Common myeloid progenitor, CD34-positive (primary cell): ENCODE results near the gene GRM6.

Experiments
- CTCF ChIA-PET: fragments of 350-600 bp; sonication (Branson Sonifier 250); formaldehyde crosslinking; loops from one replicate; lab custom pipeline; 2021; ENCODE audit warnings: antibody characterized with exemption; lab: Charles Lee
- POLR2A ChIA-PET: fragments of 350-600 bp; sonication (Branson Sonifier 250); formaldehyde crosslinking; loops from one replicate; lab custom pipeline; 2021; ENCODE audit warnings: antibody characterized with exemption; lab: Charles Lee
- DNase-seq, 3 donors: peaks; one replicate each; pipeline versions ENCODE4 v3.0.0 to v3.0.0-alpha.2; 2013
- H3K27ac ChIP-seq, 2 experiments: 1 replicate in 1 of 2; 2 replicates in 1 of 2; pipeline ENCODE4 v1.7.0; 2013; ENCODE audit warnings: inconsistent platforms in 2 of 2, low read length in 2 of 2, mild to moderate bottlenecking in 2 of 2, low read depth in 1 of 2, moderate library complexity in 1 of 2; ENCODE audit not compliant: severe bottlenecking in 2 of 2, insufficient read depth in 1 of 2, poor library complexity in 1 of 2
- H3K27me3 ChIP-seq, 5 experiments: replicated peaks in 2 of 5; 1 replicate in 3 of 5; 2 replicates in 2 of 5; pipeline versions ENCODE4 v1.6.1 to v1.7.0; 2013; ENCODE audit warnings: low read length in 4 of 5, mild to moderate bottlenecking in 2 of 5, moderate library complexity in 2 of 5, inconsistent platforms in 1 of 5; ENCODE audit not compliant: insufficient read depth in 5 of 5, control insufficient read depth in 4 of 5
- H3K36me3 ChIP-seq, 4 experiments: 1 replicate in 2 of 4; 2 replicates in 2 of 4; pipeline versions ENCODE4 v1.6.1 to v1.7.0; 2013; ENCODE audit warnings: low read length in 3 of 4, control low read depth in 1 of 4, mild to moderate bottlenecking in 1 of 4; ENCODE audit not compliant: control insufficient read depth in 4 of 4, insufficient read depth in 4 of 4
- H3K4me1 ChIP-seq, 4 experiments: 1 replicate in 3 of 4; 2 replicates in 1 of 4; pipeline versions ENCODE4 v1.6.1 to v1.7.1; 2013; ENCODE audit warnings: low read length in 3 of 4, mild to moderate bottlenecking in 3 of 4, control low read depth in 1 of 4, inconsistent platforms in 1 of 4, moderate library complexity in 1 of 4; ENCODE audit not compliant: control insufficient read depth in 4 of 4, insufficient read depth in 4 of 4; ENCODE audit errors: control extremely low read depth in 1 of 4
- H3K4me3 ChIP-seq, 7 experiments: 1 replicate in 4 of 7; 2 replicates in 3 of 7; pipeline versions ENCODE4 v1.5.1 to v1.7.0; 2013; ENCODE audit warnings: mild to moderate bottlenecking in 7 of 7, low read length in 6 of 7, moderate library complexity in 6 of 7, inconsistent platforms in 2 of 7, low read depth in 2 of 7, control low read depth in 1 of 7; ENCODE audit not compliant: insufficient read depth in 4 of 7, control insufficient read depth in 1 of 7; ENCODE audit errors: extremely low read depth in 1 of 7
- H3K9me3 ChIP-seq, 5 experiments: 1 replicate in 4 of 5; 2 replicates in 1 of 5; pipeline versions ENCODE4 v1.6.1 to v1.7.1; 2013; ENCODE audit warnings: low read length in 4 of 5, mild to moderate bottlenecking in 2 of 5, inconsistent platforms in 1 of 5, low read depth in 1 of 5, moderate library complexity in 1 of 5; ENCODE audit not compliant: control insufficient read depth in 4 of 5, insufficient read depth in 2 of 5; ENCODE audit errors: control extremely low read depth in 1 of 5
- WGBS: methylation state at CpG from one replicate; pipeline ENCODE4 v1.1.5; 2013; ENCODE audit not compliant: insufficient coverage; 5-methylcytosine and 5-hydroxymethylcytosine counted together

The GRM6 gene

DNA sequence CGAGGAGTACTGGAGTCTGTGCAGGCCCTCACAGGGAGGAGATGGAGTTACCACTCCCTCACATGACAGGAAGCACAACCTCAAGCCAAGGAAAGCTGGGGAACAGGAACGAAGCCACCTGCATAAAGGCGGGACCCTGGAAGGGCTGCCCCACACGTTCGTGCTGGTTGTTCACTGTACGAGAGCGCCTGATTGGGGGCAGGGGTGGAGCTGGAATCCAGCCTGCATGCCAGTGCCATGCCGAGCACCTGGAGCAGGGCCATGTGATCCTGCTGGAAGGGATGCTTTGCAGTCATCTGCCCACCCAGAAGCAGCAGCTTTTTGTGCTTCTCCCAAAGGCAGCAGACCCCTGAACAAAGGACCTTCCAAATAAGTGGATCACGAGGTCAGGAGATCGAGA lies 11.4 kb downstream of the GRM6 start:
- Histone ChIP-seq H3K4me3 (no peak overlapping the region), H3K4me1 (no peaks in the 10 kb centered on the region), H3K27me3 (no peaks in the 10 kb centered on the region), H3K9me3 (peaks cover 0 to 73% (median 51%) of the 10 kb centered on the region in 5 experiments), H3K27ac (no peak overlapping the region), H3K36me3 (no peaks in the 10 kb centered on the region)
- ChIA-PET POLR2A (no interaction called here), CTCF (no interaction called here)
- WGBS, result 96% methylated on average over 7 of the region's 10 CpGs
- DNase-seq, result no peak

GRCh38 chr5:178982941-178983340 lies 12.2 kb downstream of the GRM6 start:
- Histone ChIP-seq H3K4me1 (no peaks in the 10 kb centered on the region), H3K4me3 (no peak overlapping the region), H3K27me3 (no peaks in the 10 kb centered on the region), H3K27ac (no peak overlapping the region), H3K9me3 (peaks cover 1 to 75% (median 48%) of the 10 kb centered on the region in 5 experiments), H3K36me3 (no peaks in the 10 kb centered on the region)
- CTCF ChIA-PET, result no interaction called here
- POLR2A ChIA-PET, result no interaction called here
- WGBS, result 93% methylated on average over 15 of the region's 17 CpGs
- DNase-seq, result no peak

DNA sequence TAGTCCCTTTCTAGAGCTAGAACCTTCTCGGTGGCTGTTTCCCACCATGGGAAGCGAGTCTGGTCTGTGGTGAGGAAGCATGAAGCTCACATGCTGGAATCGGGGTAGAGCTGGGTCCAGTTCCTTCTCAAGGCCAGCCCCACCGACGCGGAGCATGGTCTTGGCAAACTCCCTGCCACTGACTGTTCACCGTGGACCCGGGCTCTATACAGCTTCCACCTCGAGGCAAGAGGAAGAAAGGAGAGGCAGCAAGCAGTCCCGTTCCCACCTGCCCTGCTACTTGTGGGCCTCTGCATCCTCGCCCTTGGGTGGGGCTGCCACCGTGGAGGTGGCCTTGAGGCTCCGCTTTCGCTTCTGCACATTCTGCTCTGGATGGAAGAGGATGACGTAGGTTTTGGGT lies 13.7 kb downstream of the GRM6 start:
- ChIA-PET CTCF (no interaction called here), POLR2A (no interaction called here)
- Histone ChIP-seq H3K27me3 (no peaks in the 10 kb centered on the region), H3K4me1 (no peaks in the 10 kb centered on the region), H3K9me3 (peaks cover 1 to 80% (median 54%) of the 10 kb centered on the region in 5 experiments), H3K27ac (no peak overlapping the region), H3K36me3 (no peaks in the 10 kb centered on the region), H3K4me3 (no peak overlapping the region)
- 97% methylated on average over 15 of the region's 15 CpGs for WGBS
- DNase-seq, result no peak

DNA sequence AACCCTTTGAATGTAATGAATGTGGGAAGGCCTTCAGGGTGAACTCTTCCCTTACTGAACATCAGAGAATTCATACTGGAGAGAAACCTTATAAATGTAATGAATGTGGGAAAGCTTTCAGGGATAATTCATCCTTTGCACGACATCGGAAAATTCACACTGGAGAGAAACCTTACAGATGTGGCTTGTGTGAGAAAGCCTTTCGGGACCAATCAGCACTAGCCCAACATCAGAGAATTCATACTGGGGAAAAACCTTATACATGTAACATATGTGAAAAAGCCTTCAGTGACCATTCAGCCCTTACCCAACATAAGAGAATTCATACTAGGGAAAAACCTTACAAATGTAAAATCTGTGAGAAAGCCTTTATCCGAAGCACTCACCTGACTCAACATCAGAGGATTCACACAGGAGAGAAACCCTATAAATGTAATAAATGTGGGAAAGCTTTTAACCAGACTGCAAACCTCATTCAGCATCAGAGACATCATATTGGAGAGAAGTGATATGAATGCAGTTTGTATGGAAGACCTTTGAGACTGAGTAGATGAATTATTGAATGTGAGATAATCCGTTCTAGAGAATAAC lies 29.6 kb downstream of the GRM6 start:
- Histone ChIP-seq H3K9me3 (peaks cover 6 to 76% (median 47%) of the 10 kb centered on the region in 5 experiments), H3K4me3 (no peak overlapping the region), H3K4me1 (no peaks in the 10 kb centered on the region), H3K36me3 (no peaks in the 10 kb centered on the region), H3K27me3 (no peaks in the 10 kb centered on the region), H3K27ac (no peak overlapping the region)
- no peak for DNase-seq
- 100% methylated on average over 2 of the region's 5 CpGs for WGBS
- POLR2A ChIA-PET, result no interaction called here
- CTCF ChIA-PET, result no interaction called here

GRCh38 chr5:178941361-178941760 lies 53.8 kb downstream of the GRM6 start:
- Histone ChIP-seq H3K36me3 (no peaks in the 10 kb centered on the region), H3K27ac (no peak overlapping the region), H3K4me3 (peak overlapping the region in 6 of 7 experiments; percentile 27 to 79 (median 66)), H3K9me3 (peaks cover 2 to 88% (median 73%) of the 10 kb centered on the region in 5 experiments), H3K4me1 (peaks cover 0 to 14% (median 5%) of the 10 kb centered on the region in 4 experiments), H3K27me3 (peaks cover 0 to 22% (median 10%) of the 10 kb centered on the region in 5 experiments)
- 9% methylated on average over 18 of the region's 23 CpGs for WGBS
- CTCF ChIA-PET, result no interaction called here
- DNase-seq, result no peak
- POLR2A ChIA-PET, result no interaction called here

- Histone ChIP-seq H3K9me3 (peaks cover 2 to 91% (median 74%) of the 10 kb centered on the region in 5 experiments), H3K27ac (no peak within 1 kb of the TSS), H3K4me1 (peaks cover 0 to 14% (median 5%) of the 10 kb centered on the region in 4 experiments), H3K4me3 (peak within 1 kb of the TSS; percentile 27 to 79 (median 60)), H3K27me3 (peaks cover 0 to 22% (median 10%) of the 10 kb centered on the region in 5 experiments), H3K36me3 (no peaks in the 10 kb centered on the region)
- peak; percentile 32 to 63 (median 52) for DNase-seq
- CTCF ChIA-PET, result no interaction called here
- 3% methylated on average over 57 of the region's 69 CpGs for WGBS
- POLR2A ChIA-PET, result no interaction called here
These were observed 54.4 kb downstream of the GRM6 start, which contains the start of gene ZNF454 for GRCh38 chr5:178940569-178941360. TSS of gene ZNF454 (plus strand) at chr5:178941198. CDS start at chr5:178942792, 1,594 bp downstream.
